Measurements from ENCODE around the gene VN1R4.
"Not testable (repeated sequence)": the region's sequence is repeated elsewhere in the genome, so short reads cannot be mapped to it uniquely, and the experiment has no call there.

- not testable (repeated sequence) for TF ChIP-seq CTCF (IDR thresholded peaks at IDR 0.05); EZH2 (IDR thresholded peaks at IDR 0.05; ENCODE audit: borderline replicate concordance, insufficient read depth, low read depth, low read length, poor library complexity, severe bottlenecking)
Measured at GRCh38 chr19:53257715-53258342, 9.7 kb downstream of the VN1R4 start, which contains the start of gene VN1R2.
